MM.1S (cell line): ENCODE measurements around the gene CPEB1.

Source experiments
- DNase-seq: peaks from one replicate; pipeline ENCODE4 v3.0.0-alpha.2; 2015
- H2AFZ ChIP-seq: fragments of 300-600 bp; sonication (generic); 2 replicates; pipeline ENCODE4 v1.6.0; 2016; ENCODE audit warnings: antibody characterized with exemption, low read length
- H3F3A ChIP-seq: fragments of 300-600 bp; sonication (generic); 2 replicates; pipeline ENCODE4 v1.6.1; 2016; ENCODE audit warnings: mild to moderate bottlenecking, antibody characterized with exemption, low read length, moderate library complexity, mixed read lengths; ENCODE audit not compliant: insufficient read depth
- H3K27ac ChIP-seq: fragments of 300-600 bp; sonication (generic); 2 replicates; pipeline ENCODE4 v1.5.1; 2016; ENCODE audit warnings: mild to moderate bottlenecking, low read length
- H3K27me3 ChIP-seq: fragments of 300-600 bp; sonication (generic); replicated peaks from 2 replicates; pipeline ENCODE4 v1.6.0; 2016; ENCODE audit warnings: low read length; ENCODE audit not compliant: insufficient read depth
- H3K36me3 ChIP-seq: fragments of 300-600 bp; sonication (generic); replicated peaks from 2 replicates; pipeline ENCODE4 v1.6.1; 2016; ENCODE audit warnings: mild to moderate bottlenecking, low read length, mixed read lengths; ENCODE audit not compliant: insufficient read depth
- H3K4me1 ChIP-seq: fragments of 300-600 bp; sonication (generic); 2 replicates; pipeline ENCODE4 v1.6.1; 2016; ENCODE audit warnings: low read length, mixed read lengths
- H3K4me2 ChIP-seq: fragments of 300-600 bp; sonication (generic); 2 replicates; pipeline ENCODE4 v1.6.0; 2016; ENCODE audit warnings: low read depth, low read length
- H3K4me3 ChIP-seq: fragments of 300-600 bp; sonication (generic); 2 replicates; pipeline ENCODE4 v1.5.1; 2016; ENCODE audit warnings: low read length, mixed read lengths
- H3K79me2 ChIP-seq: fragments of 300-600 bp; sonication (generic); 2 replicates; pipeline ENCODE4 v1.6.1; 2016; ENCODE audit warnings: mixed run types, low read length, mixed read lengths
- H3K9ac ChIP-seq: fragments of 300-600 bp; sonication (generic); 2 replicates; pipeline ENCODE4 v1.6.1; 2016; ENCODE audit warnings: low read length, mixed read lengths
- H3K9me2 ChIP-seq: fragments of 300-600 bp; sonication (generic); replicated peaks from 2 replicates; pipeline ENCODE4 v1.6.1; 2016; ENCODE audit warnings: mild to moderate bottlenecking, low read length, mixed read lengths; ENCODE audit not compliant: insufficient read depth
- H3K9me3 ChIP-seq: fragments of 300-600 bp; sonication (generic); replicated peaks from 2 replicates; pipeline ENCODE4 v1.6.1; 2016; ENCODE audit warnings: mild to moderate bottlenecking, low read length, mixed read lengths; ENCODE audit not compliant: insufficient read depth
- H4K20me1 ChIP-seq: fragments of 300-600 bp; sonication (generic); 2 replicates; pipeline ENCODE4 v1.6.1; 2016; ENCODE audit warnings: mild to moderate bottlenecking, low read length, moderate library complexity, mixed read lengths; ENCODE audit not compliant: insufficient read depth
- CTCF ChIP-seq: fragments of 300-600 bp; sonication (generic); IDR thresholded peaks from 2 replicates; pipeline ENCODE4 v1.5.1; 2016; ENCODE audit warnings: antibody characterized with exemption, low read length, mixed read lengths
- EZH2 ChIP-seq: fragments of 300-600 bp; sonication (generic); optimal IDR thresholded peaks from 2 replicates; pipeline ENCODE3; 2017; ENCODE audit warnings: low read depth, mild to moderate bottlenecking, antibody characterized with exemption, low read length, mixed read lengths
- EZH2phosphoT487 ChIP-seq: fragments of 300-600 bp; sonication (generic); IDR thresholded peaks from 2 replicates; pipeline ENCODE4 v1.6.1; 2018; ENCODE audit warnings: antibody characterized with exemption, low read length

CPEB1 gene

GRCh38 chr15:82545002-82545401 is 102.2 kb downstream of the CPEB1 start:
- Histone ChIP-seq H3K4me1 (peaks cover 7% of the 10 kb centered on the region), H3K9ac (no peak overlapping the region), H3K36me3 (no peaks in the 10 kb centered on the region), H3F3A (peaks cover 2% of the 10 kb centered on the region), H2AFZ (no peak overlapping the region), H3K27ac (no peak overlapping the region), H3K79me2 (peaks cover 10% of the 10 kb centered on the region), H3K9me3 (no peaks in the 10 kb centered on the region), H3K9me2 (no peaks in the 10 kb centered on the region), H3K27me3 (no peaks in the 10 kb centered on the region), H4K20me1 (no peaks in the 10 kb centered on the region), H3K4me2 (no peak overlapping the region), H3K4me3 (no peak overlapping the region)
- TF ChIP-seq EZH2phosphoT487 (no peak), EZH2 (no peak), CTCF (no peak)
- no peak for DNase-seq

GRCh38 chr15:82544431-82544830 is 102.7 kb downstream of the CPEB1 start:
- no peak overlapping the region for H3K4me3 ChIP-seq
- H4K20me1 ChIP-seq = no peaks in the 10 kb centered on the region
- H3K36me3 ChIP-seq = no peaks in the 10 kb centered on the region; the same call in 1 of the 2 replicates
- H3K27ac ChIP-seq = no peak overlapping the region
- peaks cover 7% of the 10 kb centered on the region for H3K4me1 ChIP-seq
- H3F3A ChIP-seq = peaks cover 8% of the 10 kb centered on the region
- no peak overlapping the region for H2AFZ ChIP-seq
- TF ChIP-seq EZH2 = no peak
- TF ChIP-seq EZH2phosphoT487 = no peak
- no peak for TF ChIP-seq CTCF
- peaks cover 16% of the 10 kb centered on the region for H3K79me2 ChIP-seq
- H3K4me2 ChIP-seq = no peak overlapping the region
- no peaks in the 10 kb centered on the region for H3K9me2 ChIP-seq
- no peak for DNase-seq
- H3K27me3 ChIP-seq = no peaks in the 10 kb centered on the region
- no peak overlapping the region for H3K9ac ChIP-seq
- no peaks in the 10 kb centered on the region for H3K9me3 ChIP-seq

GRCh38 chr15:82543160-82543559 is 104.0 kb downstream of the CPEB1 start:
- Histone ChIP-seq H3K4me1 (peaks cover 11% of the 10 kb centered on the region), H3K27ac (no peak overlapping the region; the same call in 1 of the 2 replicates), H3K9me3 (no peaks in the 10 kb centered on the region), H3K4me3 (no peak overlapping the region), H3K9ac (no peak overlapping the region), H3K36me3 (peaks cover 7% of the 10 kb centered on the region), H3K4me2 (no peak overlapping the region), H3K27me3 (no peaks in the 10 kb centered on the region), H3K9me2 (no peaks in the 10 kb centered on the region), H2AFZ (no peak overlapping the region), H3K79me2 (peaks cover 28% of the 10 kb centered on the region), H4K20me1 (peaks cover 8% of the 10 kb centered on the region), H3F3A (peaks cover 18% of the 10 kb centered on the region)
- peak; percentile 59 for DNase-seq
- TF ChIP-seq CTCF (no peak), EZH2 (no peak), EZH2phosphoT487 (no peak)
